Endodermal cell (in vitro differentiated cells): ENCODE results near the gene SFSWAP. TPM values are rescaled to one million over a fixed set of nuclear protein-coding genes. Genes with fewer than 3 reads are reported as not detected.

Experiments
- DNase-seq: peaks from one replicate; pipeline ENCODE4 v3.0.0-alpha.2; 2017
- H3K27ac ChIP-seq: 2 replicates; pipeline ENCODE4 v1.5.1; 2013; ENCODE audit warnings: mild to moderate bottlenecking, low read depth, low read length, moderate library complexity
- H3K27me3 ChIP-seq: 2 replicates; pipeline ENCODE4 v1.6.1; 2013; ENCODE audit warnings: mild to moderate bottlenecking, low read length, moderate library complexity; ENCODE audit not compliant: insufficient read depth, control insufficient read depth, poor library complexity, severe bottlenecking
- H3K36me3 ChIP-seq: 2 replicates; pipeline ENCODE4 v1.7.0; 2013; ENCODE audit warnings: mild to moderate bottlenecking, low read length, moderate library complexity; ENCODE audit not compliant: control insufficient read depth, insufficient read depth
- H3K4me1 ChIP-seq: one replicate; pipeline ENCODE4 v1.7.0; 2013; ENCODE audit warnings: low read length; ENCODE audit not compliant: control insufficient read depth, insufficient read depth
- H3K4me3 ChIP-seq: 2 replicates; pipeline ENCODE4 v1.5.1; 2013; ENCODE audit warnings: mild to moderate bottlenecking, low read length, moderate library complexity
- H3K9ac ChIP-seq: 2 replicates; pipeline ENCODE4 v1.6.1; 2013; ENCODE audit warnings: mild to moderate bottlenecking, low read length, moderate library complexity; ENCODE audit not compliant: poor library complexity, severe bottlenecking; ENCODE audit errors: extremely low read depth
- H3K9me3 ChIP-seq: 2 replicates; pipeline ENCODE4 v1.6.1; 2013; ENCODE audit warnings: mild to moderate bottlenecking, low read length, moderate library complexity; ENCODE audit not compliant: control insufficient read depth
- H3K27ac Mint-ChIP-seq: 2 replicates; pipeline ENCODE4 v1.8.0; 2020; ENCODE audit warnings: mixed read lengths
- H3K27me3 Mint-ChIP-seq: 2 replicates; pipeline ENCODE4 v1.8.0; 2021; ENCODE audit warnings: mild to moderate bottlenecking, mixed read lengths; ENCODE audit not compliant: insufficient read depth
- H3K36me3 Mint-ChIP-seq: 2 replicates; pipeline ENCODE4 v1.8.0; 2020; ENCODE audit warnings: low read depth, mixed read lengths
- H3K4me1 Mint-ChIP-seq: 2 replicates; pipeline ENCODE4 v1.8.0; 2020; ENCODE audit warnings: mixed read lengths
- H3K4me3 Mint-ChIP-seq: 2 replicates; pipeline ENCODE4 v1.8.0; 2020; ENCODE audit warnings: mild to moderate bottlenecking, moderate library complexity, mixed read lengths
- H3K9me3 Mint-ChIP-seq: 2 replicates; pipeline ENCODE4 v1.8.0; 2020; ENCODE audit warnings: mild to moderate bottlenecking, mixed read lengths
- CTCF ChIP-seq: fragments of 200-600 bp; sonication (generic); conservative IDR thresholded peaks from 2 replicates; pipeline ENCODE4 v1.5.0; 2021; ENCODE audit warnings: antibody characterized with exemption, mild to moderate bottlenecking
- WGBS, 2 experiments: methylation state at CpG; one replicate each; pipeline versions ENCODE4 v1.1.5 to v1.1.7; 2013; ENCODE audit warnings: missing lambda C conversion rate in 2 of 2, mixed read lengths in 1 of 2; ENCODE audit not compliant: insufficient coverage in 1 of 2, insufficient read length in 1 of 2; 5-methylcytosine and 5-hydroxymethylcytosine counted together
- total RNA-seq, 2 donors: library from RNA; stranded (reverse); fragmentation: NEBNext Ultra II Directional in 1 of 2; extraction: Animal tissue kit (Norgen Biotek cat#: 25700) in 1 of 2; gene quantifications; 2 replicates in 1 of 2; 3 replicates in 1 of 2; pipeline ENCODE4 v1.2.1, GENCODE V29; 2021

The SFSWAP gene
- total RNA-seq, 2 donors from 2014 or later: 50.0 to 52.3 TPM

GRCh38 chr12:131755305-131756113 lies 44.6 kb downstream of the SFSWAP start:
- Mint-ChIP-seq H3K4me3 (no peak overlapping the region), H3K27ac (no peak overlapping the region)

GRCh38 chr12:131756441-131756840 lies 45.6 kb downstream of the SFSWAP start:
- Histone ChIP-seq H3K4me3 (no peak overlapping the region), H3K27me3 (no peaks in the 10 kb centered on the region), H3K9me3 (peaks cover 13% of the 10 kb centered on the region), H3K36me3 (peaks cover 95% of the 10 kb centered on the region), H3K27ac (no peak overlapping the region), H3K4me1 (no peaks in the 10 kb centered on the region), H3K9ac (no peak overlapping the region)
- no peaks in the 10 kb centered on the region for H3K27me3 Mint-ChIP-seq
- peak; percentile 35 for DNase-seq
- WGBS, 2 experiments: 99% methylated on average over 13 to 18 of the region's 18 CpGs
- no peak for TF ChIP-seq CTCF
- H3K36me3 Mint-ChIP-seq: peaks cover 87% of the 10 kb centered on the region
- H3K4me1 Mint-ChIP-seq: no peaks in the 10 kb centered on the region
- peaks cover 3% of the 10 kb centered on the region for H3K9me3 Mint-ChIP-seq
- H3K4me3 Mint-ChIP-seq: no peak overlapping the region
- H3K27ac Mint-ChIP-seq: no peak overlapping the region

More at GRCh38 chr12:131755305-131756113, 44.6 kb downstream of the SFSWAP start:
- Mint-ChIP-seq H3K36me3 (peaks cover 84% of the 10 kb centered on the region), H3K9me3 (peaks cover 3% of the 10 kb centered on the region), H3K27me3 (no peaks in the 10 kb centered on the region), H3K4me1 (no peaks in the 10 kb centered on the region)
- Histone ChIP-seq H3K36me3 (peaks cover 95% of the 10 kb centered on the region), H3K9me3 (peaks cover 13% of the 10 kb centered on the region), H3K27me3 (no peaks in the 10 kb centered on the region), H3K9ac (no peak overlapping the region), H3K4me1 (no peaks in the 10 kb centered on the region), H3K4me3 (no peak overlapping the region), H3K27ac (no peak overlapping the region)
- 86 to 96% methylated on average over 6 to 16 of the region's 16 CpGs for WGBS, 2 experiments
- TF ChIP-seq CTCF: peak; percentile 71
- peak; percentile 78 for DNase-seq

GRCh38 chr12:131757111-131757510 lies 46.2 kb downstream of the SFSWAP start:
- peak; percentile 22 for DNase-seq
- WGBS, 2 experiments: 92 to 95% methylated on average over 14 to 17 of the region's 17 CpGs
- Mint-ChIP-seq H3K27me3 (no peaks in the 10 kb centered on the region), H3K4me3 (no peak overlapping the region), H3K27ac (no peak overlapping the region), H3K36me3 (peaks cover 87% of the 10 kb centered on the region), H3K4me1 (no peaks in the 10 kb centered on the region), H3K9me3 (peaks cover 3% of the 10 kb centered on the region)
- peaks cover 13% of the 10 kb centered on the region for H3K9me3 ChIP-seq
- H3K36me3 ChIP-seq: peaks cover 95% of the 10 kb centered on the region
- no peaks in the 10 kb centered on the region for H3K27me3 ChIP-seq
- no peak overlapping the region for H3K27ac ChIP-seq
- no peak overlapping the region for H3K9ac ChIP-seq
- H3K4me1 ChIP-seq: no peaks in the 10 kb centered on the region
- H3K4me3 ChIP-seq: no peak overlapping the region
- no peak for TF ChIP-seq CTCF
